ENCODE data around the gene SKAP2.

DNA sequence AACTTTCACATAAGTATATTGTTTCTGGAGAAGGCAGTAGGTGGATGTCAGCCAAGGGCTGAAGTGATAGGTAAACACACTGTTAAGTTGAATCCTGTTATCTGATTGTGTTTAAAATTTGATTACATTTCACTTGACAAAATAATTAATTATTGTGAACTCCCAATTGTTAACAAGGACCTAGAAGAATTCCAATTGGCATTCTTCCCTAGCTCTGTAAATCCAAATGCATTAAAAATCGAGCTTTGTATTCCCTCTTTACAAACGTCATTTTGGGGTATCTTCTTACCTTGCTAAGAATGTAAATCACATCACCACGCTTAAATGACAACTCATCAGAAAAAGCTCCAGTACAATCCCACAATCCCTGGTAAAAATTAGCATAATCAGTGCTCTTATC is 179.9 kb downstream of the SKAP2 start:
- TF ChIP-seq, protein P1, sequence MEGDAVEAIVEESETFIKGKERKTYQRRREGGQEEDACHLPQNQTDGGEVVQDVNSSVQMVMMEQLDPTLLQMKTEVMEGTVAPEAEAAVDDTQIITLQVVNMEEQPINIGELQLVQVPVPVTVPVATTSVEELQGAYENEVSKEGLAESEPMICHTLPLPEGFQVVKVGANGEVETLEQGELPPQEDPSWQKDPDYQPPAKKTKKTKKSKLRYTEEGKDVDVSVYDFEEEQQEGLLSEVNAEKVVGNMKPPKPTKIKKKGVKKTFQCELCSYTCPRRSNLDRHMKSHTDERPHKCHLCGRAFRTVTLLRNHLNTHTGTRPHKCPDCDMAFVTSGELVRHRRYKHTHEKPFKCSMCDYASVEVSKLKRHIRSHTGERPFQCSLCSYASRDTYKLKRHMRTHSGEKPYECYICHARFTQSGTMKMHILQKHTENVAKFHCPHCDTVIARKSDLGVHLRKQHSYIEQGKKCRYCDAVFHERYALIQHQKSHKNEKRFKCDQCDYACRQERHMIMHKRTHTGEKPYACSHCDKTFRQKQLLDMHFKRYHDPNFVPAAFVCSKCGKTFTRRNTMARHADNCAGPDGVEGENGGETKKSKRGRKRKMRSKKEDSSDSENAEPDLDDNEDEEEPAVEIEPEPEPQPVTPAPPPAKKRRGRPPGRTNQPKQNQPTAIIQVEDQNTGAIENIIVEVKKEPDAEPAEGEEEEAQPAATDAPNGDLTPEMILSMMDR (IDR thresholded peaks at IDR 0.05): no peak
- TF ChIP-seq POLR2A (IDR thresholded peaks at IDR 0.05): no peak

All from lower leg skin (tissue), 3 donors.